Measurements from ENCODE around the gene TRIM10. TPM values are rescaled to one million over a fixed set of nuclear protein-coding genes. Genes with fewer than 3 reads are reported as not detected.
A peak's percentile ranks its signal among the peaks of the same experiment; 100 is the strongest.
"Not testable (repeated sequence)": the region's sequence is repeated elsewhere in the genome, so short reads cannot be mapped to it uniquely, and the experiment has no call there.

The TRIM10 gene
- total RNA-seq, 1 donor, result not detected

GRCh38 chr6:30129265-30130178 is 31.5 kb downstream of the TRIM10 start:
- H3K4me3 ChIP-seq (ENCODE audit: low read depth, low read length), result no peak overlapping the region
- DNase-seq (ENCODE audit: low read depth), result no peak
- no peak for TF ChIP-seq CTCF (IDR thresholded peaks at IDR 0.05; ENCODE audit: insufficient read depth, low read length)

GRCh38 chr6:30127238-30128093 is 33.5 kb downstream of the TRIM10 start:
- no peak overlapping the region for H3K4me3 ChIP-seq (ENCODE audit: low read depth, low read length)
- TF ChIP-seq CTCF (IDR thresholded peaks at IDR 0.05; ENCODE audit: insufficient read depth, low read length), result no peak
- no peak for DNase-seq (ENCODE audit: low read depth)

GRCh38 chr6:30122515-30122914 is 38.5 kb downstream of the TRIM10 start:
- DNase-seq (ENCODE audit: low read depth), result no peak
- H3K4me3 ChIP-seq (ENCODE audit: low read depth, low read length), result no peak overlapping the region
- no peak for TF ChIP-seq CTCF (IDR thresholded peaks at IDR 0.05; ENCODE audit: insufficient read depth, low read length)

- no peak for TF ChIP-seq CTCF (IDR thresholded peaks at IDR 0.05; ENCODE audit: insufficient read depth, low read length)
- DNase-seq (ENCODE audit: low read depth), result no peak
- no peak overlapping the region for H3K4me3 ChIP-seq (ENCODE audit: low read depth, low read length)
Observed at GRCh38 chr6:30121446-30122366, 39.3 kb downstream of the TRIM10 start.

- not testable (repeated sequence) for DNase-seq (ENCODE audit: low read depth); H3K4me3 ChIP-seq (ENCODE audit: low read depth, low read length)
Observed at GRCh38 chr6:30118691-30119090, 42.3 kb downstream of the TRIM10 start.

- TF ChIP-seq CTCF (IDR thresholded peaks at IDR 0.05; ENCODE audit: insufficient read depth, low read length), result peak; percentile 11
- no peak for DNase-seq (ENCODE audit: low read depth)
- H3K4me3 ChIP-seq (ENCODE audit: low read depth, low read length), result no peak overlapping the region
Observed at GRCh38 chr6:30116724-30117123, 44.3 kb downstream of the TRIM10 start.

All from fibroblast of the aortic adventitia (primary cell).